ENCODE measurements around the gene CCDC40. TPM values are rescaled to one million over a fixed set of nuclear protein-coding genes. Genes with fewer than 3 reads are reported as not detected.

Gene CCDC40
- total and polyA plus RNA-seq, 2 of the 13 experiments (the other 11 are each of a cell fraction or from before 2014, with no cell fraction given): 4.1 to 5.5 TPM

DNA sequence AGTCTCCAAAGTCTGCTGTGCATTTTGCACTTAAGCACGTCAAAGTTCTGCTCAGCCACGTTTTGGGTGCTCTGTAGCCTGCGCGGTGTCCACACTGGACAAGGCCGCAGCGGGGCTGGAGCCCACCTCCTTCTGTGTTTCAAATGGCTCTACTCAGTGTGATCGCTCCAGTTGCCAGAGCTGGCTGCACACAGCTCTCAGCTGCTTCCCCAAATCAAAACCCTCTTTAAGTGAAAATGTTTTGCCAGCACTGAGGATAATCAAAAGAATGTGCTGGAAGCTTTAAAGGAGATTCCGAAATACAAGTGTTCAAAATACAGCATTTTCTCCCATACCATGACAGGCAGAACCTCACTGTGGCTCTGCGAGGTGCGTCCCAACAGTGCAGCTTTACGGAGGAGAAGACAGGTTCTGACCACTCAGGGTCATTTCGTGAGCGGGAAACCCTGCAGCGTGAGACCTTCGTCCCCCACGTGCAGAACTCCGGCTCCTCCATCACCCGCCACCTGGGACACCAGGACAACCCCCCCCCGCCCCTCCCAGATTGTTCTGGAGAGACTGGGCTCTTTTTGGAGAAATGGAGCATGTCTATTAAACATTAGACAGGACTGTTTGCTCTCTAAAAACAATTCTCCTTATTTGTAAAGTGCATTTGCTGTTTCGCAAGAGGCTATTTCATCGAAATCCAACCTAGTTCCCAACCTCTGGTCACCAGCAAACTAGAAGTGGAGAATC is 17.4 kb upstream of the CCDC40 start (continued):
- TF ChIP-seq, protein P1, sequence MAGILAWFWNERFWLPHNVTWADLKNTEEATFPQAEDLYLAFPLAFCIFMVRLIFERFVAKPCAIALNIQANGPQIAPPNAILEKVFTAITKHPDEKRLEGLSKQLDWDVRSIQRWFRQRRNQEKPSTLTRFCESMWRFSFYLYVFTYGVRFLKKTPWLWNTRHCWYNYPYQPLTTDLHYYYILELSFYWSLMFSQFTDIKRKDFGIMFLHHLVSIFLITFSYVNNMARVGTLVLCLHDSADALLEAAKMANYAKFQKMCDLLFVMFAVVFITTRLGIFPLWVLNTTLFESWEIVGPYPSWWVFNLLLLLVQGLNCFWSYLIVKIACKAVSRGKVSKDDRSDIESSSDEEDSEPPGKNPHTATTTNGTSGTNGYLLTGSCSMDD (CRISPR knock-in tag; IDR thresholded peaks at IDR 0.05): no peak
- TF ChIP-seq ADNP (CRISPR knock-in tag; IDR thresholded peaks at IDR 0.05) (no peak), TARDBP (CRISPR knock-in tag; IDR thresholded peaks at IDR 0.05) (0 out of 2 replicates have a peak, but pooled peaks have one; percentile 27), ZFX (CRISPR knock-in tag; IDR thresholded peaks at IDR 0.05; ENCODE audit: low read depth) (0 out of 2 replicates have a peak, but pooled peaks have one; percentile 25), ZNF83 (CRISPR knock-in tag; IDR thresholded peaks at IDR 0.05; ENCODE audit: borderline replicate concordance) (0 out of 2 replicates have a peak, but pooled peaks have one; percentile 30), ZNF841 (CRISPR knock-in tag; IDR thresholded peaks at IDR 0.05; ENCODE audit: borderline replicate concordance) (peak; percentile 57; the same call in 1 of the 2 replicates), SMYD3 (CRISPR knock-in tag; IDR thresholded peaks at IDR 0.05) (no peak)
- TF ChIP-seq, protein P2, sequence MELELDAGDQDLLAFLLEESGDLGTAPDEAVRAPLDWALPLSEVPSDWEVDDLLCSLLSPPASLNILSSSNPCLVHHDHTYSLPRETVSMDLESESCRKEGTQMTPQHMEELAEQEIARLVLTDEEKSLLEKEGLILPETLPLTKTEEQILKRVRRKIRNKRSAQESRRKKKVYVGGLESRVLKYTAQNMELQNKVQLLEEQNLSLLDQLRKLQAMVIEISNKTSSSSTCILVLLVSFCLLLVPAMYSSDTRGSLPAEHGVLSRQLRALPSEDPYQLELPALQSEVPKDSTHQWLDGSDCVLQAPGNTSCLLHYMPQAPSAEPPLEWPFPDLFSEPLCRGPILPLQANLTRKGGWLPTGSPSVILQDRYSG (CRISPR knock-in tag; IDR thresholded peaks at IDR 0.05): no peak
- TF ChIP-seq, protein P3, sequence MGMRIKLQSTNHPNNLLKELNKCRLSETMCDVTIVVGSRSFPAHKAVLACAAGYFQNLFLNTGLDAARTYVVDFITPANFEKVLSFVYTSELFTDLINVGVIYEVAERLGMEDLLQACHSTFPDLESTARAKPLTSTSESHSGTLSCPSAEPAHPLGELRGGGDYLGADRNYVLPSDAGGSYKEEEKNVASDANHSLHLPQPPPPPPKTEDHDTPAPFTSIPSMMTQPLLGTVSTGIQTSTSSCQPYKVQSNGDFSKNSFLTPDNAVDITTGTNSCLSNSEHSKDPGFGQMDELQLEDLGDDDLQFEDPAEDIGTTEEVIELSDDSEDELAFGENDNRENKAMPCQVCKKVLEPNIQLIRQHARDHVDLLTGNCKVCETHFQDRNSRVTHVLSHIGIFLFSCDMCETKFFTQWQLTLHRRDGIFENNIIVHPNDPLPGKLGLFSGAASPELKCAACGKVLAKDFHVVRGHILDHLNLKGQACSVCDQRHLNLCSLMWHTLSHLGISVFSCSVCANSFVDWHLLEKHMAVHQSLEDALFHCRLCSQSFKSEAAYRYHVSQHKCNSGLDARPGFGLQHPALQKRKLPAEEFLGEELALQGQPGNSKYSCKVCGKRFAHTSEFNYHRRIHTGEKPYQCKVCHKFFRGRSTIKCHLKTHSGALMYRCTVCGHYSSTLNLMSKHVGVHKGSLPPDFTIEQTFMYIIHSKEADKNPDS (CRISPR knock-in tag; IDR thresholded peaks at IDR 0.05): no peak
- TF ChIP-seq, protein P4, sequence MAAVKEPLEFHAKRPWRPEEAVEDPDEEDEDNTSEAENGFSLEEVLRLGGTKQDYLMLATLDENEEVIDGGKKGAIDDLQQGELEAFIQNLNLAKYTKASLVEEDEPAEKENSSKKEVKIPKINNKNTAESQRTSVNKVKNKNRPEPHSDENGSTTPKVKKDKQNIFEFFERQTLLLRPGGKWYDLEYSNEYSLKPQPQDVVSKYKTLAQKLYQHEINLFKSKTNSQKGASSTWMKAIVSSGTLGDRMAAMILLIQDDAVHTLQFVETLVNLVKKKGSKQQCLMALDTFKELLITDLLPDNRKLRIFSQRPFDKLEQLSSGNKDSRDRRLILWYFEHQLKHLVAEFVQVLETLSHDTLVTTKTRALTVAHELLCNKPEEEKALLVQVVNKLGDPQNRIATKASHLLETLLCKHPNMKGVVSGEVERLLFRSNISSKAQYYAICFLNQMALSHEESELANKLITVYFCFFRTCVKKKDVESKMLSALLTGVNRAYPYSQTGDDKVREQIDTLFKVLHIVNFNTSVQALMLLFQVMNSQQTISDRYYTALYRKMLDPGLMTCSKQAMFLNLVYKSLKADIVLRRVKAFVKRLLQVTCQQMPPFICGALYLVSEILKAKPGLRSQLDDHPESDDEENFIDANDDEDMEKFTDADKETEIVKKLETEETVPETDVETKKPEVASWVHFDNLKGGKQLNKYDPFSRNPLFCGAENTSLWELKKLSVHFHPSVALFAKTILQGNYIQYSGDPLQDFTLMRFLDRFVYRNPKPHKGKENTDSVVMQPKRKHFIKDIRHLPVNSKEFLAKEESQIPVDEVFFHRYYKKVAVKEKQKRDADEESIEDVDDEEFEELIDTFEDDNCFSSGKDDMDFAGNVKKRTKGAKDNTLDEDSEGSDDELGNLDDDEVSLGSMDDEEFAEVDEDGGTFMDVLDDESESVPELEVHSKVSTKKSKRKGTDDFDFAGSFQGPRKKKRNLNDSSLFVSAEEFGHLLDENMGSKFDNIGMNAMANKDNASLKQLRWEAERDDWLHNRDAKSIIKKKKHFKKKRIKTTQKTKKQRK (IDR thresholded peaks at IDR 0.05; ENCODE audit: low read length): no peak
- TF ChIP-seq, protein P5, sequence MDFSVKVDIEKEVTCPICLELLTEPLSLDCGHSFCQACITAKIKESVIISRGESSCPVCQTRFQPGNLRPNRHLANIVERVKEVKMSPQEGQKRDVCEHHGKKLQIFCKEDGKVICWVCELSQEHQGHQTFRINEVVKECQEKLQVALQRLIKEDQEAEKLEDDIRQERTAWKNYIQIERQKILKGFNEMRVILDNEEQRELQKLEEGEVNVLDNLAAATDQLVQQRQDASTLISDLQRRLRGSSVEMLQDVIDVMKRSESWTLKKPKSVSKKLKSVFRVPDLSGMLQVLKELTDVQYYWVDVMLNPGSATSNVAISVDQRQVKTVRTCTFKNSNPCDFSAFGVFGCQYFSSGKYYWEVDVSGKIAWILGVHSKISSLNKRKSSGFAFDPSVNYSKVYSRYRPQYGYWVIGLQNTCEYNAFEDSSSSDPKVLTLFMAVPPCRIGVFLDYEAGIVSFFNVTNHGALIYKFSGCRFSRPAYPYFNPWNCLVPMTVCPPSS (IDR thresholded peaks at IDR 0.05): no peak
- TF ChIP-seq, protein P6, sequence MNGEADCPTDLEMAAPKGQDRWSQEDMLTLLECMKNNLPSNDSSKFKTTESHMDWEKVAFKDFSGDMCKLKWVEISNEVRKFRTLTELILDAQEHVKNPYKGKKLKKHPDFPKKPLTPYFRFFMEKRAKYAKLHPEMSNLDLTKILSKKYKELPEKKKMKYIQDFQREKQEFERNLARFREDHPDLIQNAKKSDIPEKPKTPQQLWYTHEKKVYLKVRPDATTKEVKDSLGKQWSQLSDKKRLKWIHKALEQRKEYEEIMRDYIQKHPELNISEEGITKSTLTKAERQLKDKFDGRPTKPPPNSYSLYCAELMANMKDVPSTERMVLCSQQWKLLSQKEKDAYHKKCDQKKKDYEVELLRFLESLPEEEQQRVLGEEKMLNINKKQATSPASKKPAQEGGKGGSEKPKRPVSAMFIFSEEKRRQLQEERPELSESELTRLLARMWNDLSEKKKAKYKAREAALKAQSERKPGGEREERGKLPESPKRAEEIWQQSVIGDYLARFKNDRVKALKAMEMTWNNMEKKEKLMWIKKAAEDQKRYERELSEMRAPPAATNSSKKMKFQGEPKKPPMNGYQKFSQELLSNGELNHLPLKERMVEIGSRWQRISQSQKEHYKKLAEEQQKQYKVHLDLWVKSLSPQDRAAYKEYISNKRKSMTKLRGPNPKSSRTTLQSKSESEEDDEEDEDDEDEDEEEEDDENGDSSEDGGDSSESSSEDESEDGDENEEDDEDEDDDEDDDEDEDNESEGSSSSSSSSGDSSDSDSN (CRISPR knock-in tag; IDR thresholded peaks at IDR 0.05): peak; percentile 18; the same call in 1 of the 2 replicates
- TF ChIP-seq, protein P7, sequence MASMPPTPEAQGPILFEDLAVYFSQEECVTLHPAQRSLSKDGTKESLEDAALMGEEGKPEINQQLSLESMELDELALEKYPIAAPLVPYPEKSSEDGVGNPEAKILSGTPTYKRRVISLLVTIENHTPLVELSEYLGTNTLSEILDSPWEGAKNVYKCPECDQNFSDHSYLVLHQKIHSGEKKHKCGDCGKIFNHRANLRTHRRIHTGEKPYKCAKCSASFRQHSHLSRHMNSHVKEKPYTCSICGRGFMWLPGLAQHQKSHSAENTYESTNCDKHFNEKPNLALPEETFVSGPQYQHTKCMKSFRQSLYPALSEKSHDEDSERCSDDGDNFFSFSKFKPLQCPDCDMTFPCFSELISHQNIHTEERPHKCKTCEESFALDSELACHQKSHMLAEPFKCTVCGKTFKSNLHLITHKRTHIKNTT (CRISPR knock-in tag; IDR thresholded peaks at IDR 0.05): no peak
- TF ChIP-seq, protein P8, sequence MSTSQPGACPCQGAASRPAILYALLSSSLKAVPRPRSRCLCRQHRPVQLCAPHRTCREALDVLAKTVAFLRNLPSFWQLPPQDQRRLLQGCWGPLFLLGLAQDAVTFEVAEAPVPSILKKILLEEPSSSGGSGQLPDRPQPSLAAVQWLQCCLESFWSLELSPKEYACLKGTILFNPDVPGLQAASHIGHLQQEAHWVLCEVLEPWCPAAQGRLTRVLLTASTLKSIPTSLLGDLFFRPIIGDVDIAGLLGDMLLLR (CRISPR knock-in tag; IDR thresholded peaks at IDR 0.05): peak; percentile 79; the same call in 1 of the 2 replicates
